DOHH2 (cell line): ENCODE data around the gene SAMD14.
"Not testable (repeated sequence)": the region's sequence is repeated elsewhere in the genome, so short reads cannot be mapped to it uniquely, and the experiment has no call there.

Experiments
- H3F3A ChIP-seq: fragments of 200-600 bp; sonication (generic), shearing (Covaris generic); 2 replicates; pipeline ENCODE4 v1.6.0; 2016; ENCODE audit warnings: antibody characterized with exemption, mild to moderate bottlenecking; ENCODE audit not compliant: control insufficient read depth, insufficient read depth
- H3K27ac ChIP-seq: fragments of 200-600 bp; sonication (generic); 2 replicates; pipeline ENCODE4 v1.5.1; 2014; ENCODE audit warnings: low read depth, mild to moderate bottlenecking, low read length, moderate library complexity
- H3K27me3 ChIP-seq: fragments of 200-600 bp; sonication (generic); 2 replicates; pipeline ENCODE4 v1.6.1; 2014; ENCODE audit warnings: mild to moderate bottlenecking, low read length, mixed read lengths; ENCODE audit not compliant: control insufficient read depth
- H3K36me3 ChIP-seq: fragments of 200-600 bp; sonication (generic); 2 replicates; pipeline ENCODE4 v1.6.1; 2014; ENCODE audit warnings: mild to moderate bottlenecking, low read length, moderate library complexity, mixed read lengths; ENCODE audit not compliant: control insufficient read depth
- H3K4me1 ChIP-seq: fragments of 200-600 bp; sonication (generic); 2 replicates; pipeline ENCODE4 v1.6.1; 2014; ENCODE audit warnings: mild to moderate bottlenecking, low read length, mixed read lengths; ENCODE audit not compliant: control insufficient read depth
- H3K4me2 ChIP-seq: fragments of 200-600 bp; sonication (generic); 2 replicates; pipeline ENCODE4 v1.6.0; 2014; ENCODE audit warnings: mild to moderate bottlenecking, low read length, moderate library complexity
- H3K4me3 ChIP-seq: fragments of 200-600 bp; sonication (generic); 2 replicates; pipeline ENCODE4 v1.5.1; 2014; ENCODE audit warnings: mild to moderate bottlenecking, low read length, mixed read lengths
- H3K79me2 ChIP-seq: fragments of 200-600 bp; sonication (generic); 2 replicates; pipeline ENCODE4 v1.6.1; 2014; ENCODE audit warnings: mild to moderate bottlenecking, low read length, mixed read lengths; ENCODE audit not compliant: control insufficient read depth
- H3K9me2 ChIP-seq: fragments of 200-600 bp; sonication (generic); replicated peaks from 2 replicates; pipeline ENCODE4 v1.6.1; 2014; ENCODE audit warnings: mild to moderate bottlenecking, low read length, mixed read lengths; ENCODE audit not compliant: control insufficient read depth
- H3K9me3 ChIP-seq: fragments of 200-600 bp; sonication (generic); 2 replicates; pipeline ENCODE4 v1.6.1; 2014; ENCODE audit warnings: antibody characterized with exemption, low read length, mixed read lengths; ENCODE audit not compliant: control insufficient read depth, insufficient read depth
- H4K20me1 ChIP-seq: fragments of 200-600 bp; sonication (generic); 2 replicates; pipeline ENCODE4 v1.6.0; 2014; ENCODE audit warnings: low read depth, mild to moderate bottlenecking, antibody characterized with exemption, low read length, moderate library complexity; ENCODE audit not compliant: control insufficient read depth, insufficient read depth
- CTCF ChIP-seq: fragments of 200-600 bp; sonication (generic); IDR thresholded peaks from one replicate; pipeline ENCODE4 v1.5.1; 2014; ENCODE audit warnings: antibody characterized with exemption, mild to moderate bottlenecking, low read depth, low read length; ENCODE audit not compliant: poor library complexity, severe bottlenecking
- EZH2phosphoT487 ChIP-seq: fragments of 200-600 bp; sonication (generic); IDR thresholded peaks from 2 replicates; pipeline ENCODE4 v1.6.1; 2017; ENCODE audit warnings: borderline replicate concordance, mild to moderate bottlenecking, antibody characterized with exemption, low read length, moderate library complexity, mixed read lengths

Gene SAMD14

GRCh38 chr17:50062293-50063243, 67.4 kb downstream of the SAMD14 start:
- no peaks in the 10 kb centered on the region for H3K9me3 ChIP-seq
- peaks cover 12% of the 10 kb centered on the region for H3K4me1 ChIP-seq
- H3K27ac ChIP-seq, result no peak overlapping the region
- no peak overlapping the region for H3K4me3 ChIP-seq
- H3K4me2 ChIP-seq, result no peak overlapping the region
- H4K20me1 ChIP-seq, result no peaks in the 10 kb centered on the region; the same call in 1 of the 2 replicates
- TF ChIP-seq CTCF (no peak), EZH2phosphoT487 (no peak)
- H3K9me2 ChIP-seq, result no peaks in the 10 kb centered on the region
- no peaks in the 10 kb centered on the region for H3K36me3 ChIP-seq
- no peaks in the 10 kb centered on the region; the same call in 1 of the 2 replicates for H3F3A ChIP-seq
- no peaks in the 10 kb centered on the region for H3K27me3 ChIP-seq
- H3K79me2 ChIP-seq, result 0 out of 2 replicates have a peak, but pooled peaks cover 4% of the 10 kb centered on the region

GRCh38 chr17:50061713-50062045, 68.3 kb downstream of the SAMD14 start:
- not testable (repeated sequence) for H3K27ac ChIP-seq, H3K4me2 ChIP-seq, H3K9me3 ChIP-seq, H3K9me2 ChIP-seq, H4K20me1 ChIP-seq, H3F3A ChIP-seq, H3K4me3 ChIP-seq, H3K36me3 ChIP-seq, H3K27me3 ChIP-seq, H3K79me2 ChIP-seq
- H3K4me1 ChIP-seq, result peaks cover 21% of the 10 kb centered on the region

GRCh38 chr17:50060951-50061712, 68.8 kb downstream of the SAMD14 start:
- no peaks in the 10 kb centered on the region for H3K9me3 ChIP-seq
- no peak overlapping the region for H3K4me3 ChIP-seq
- no peak overlapping the region for H3K27ac ChIP-seq
- no peaks in the 10 kb centered on the region for H3K27me3 ChIP-seq
- H3K4me1 ChIP-seq, result peaks cover 22% of the 10 kb centered on the region
- 0 out of 2 replicates have a peak, but pooled peaks cover 4% of the 10 kb centered on the region for H3K79me2 ChIP-seq
- H3K9me2 ChIP-seq, result no peaks in the 10 kb centered on the region
- H3K36me3 ChIP-seq, result no peaks in the 10 kb centered on the region
- no peaks in the 10 kb centered on the region; the same call in 1 of the 2 replicates for H3F3A ChIP-seq
- no peak overlapping the region; the same call in 1 of the 2 replicates for H3K4me2 ChIP-seq
- TF ChIP-seq CTCF, result no peak
- no peak for TF ChIP-seq EZH2phosphoT487
- H4K20me1 ChIP-seq, result no peaks in the 10 kb centered on the region
